Activated CD8-positive, alpha-beta T cell treated with anti-CD3 and anti-CD28 coated beads, Interleukin-2, amount 10 ng/mL, durations not matched to agents 7 days and 5 days (primary cell): ENCODE results near the gene EMILIN2. TPM values are rescaled to one million over a fixed set of nuclear protein-coding genes. Genes with fewer than 3 reads are reported as not detected.
"Not testable (repeated sequence)": the region's sequence is repeated elsewhere in the genome, so short reads cannot be mapped to it uniquely, and the experiment has no call there.

Experiments
- ATAC-seq: fragments of 150-1000 bp; cut with Tn5 transposase; one replicate; pipeline ENCODE4 v1.10.0; 2021; ENCODE audit warnings: moderate library complexity
- CTCF ChIA-PET: fragments of 350-600 bp; sonication (Branson Sonifier 250); formaldehyde crosslinking; loops from one replicate; lab custom pipeline; 2021; ENCODE audit warnings: antibody characterized with exemption; lab: Charles Lee
- POLR2A ChIA-PET: fragments of 350-600 bp; sonication (Branson Sonifier 250); formaldehyde crosslinking; loops from one replicate; lab custom pipeline; 2021; ENCODE audit warnings: antibody characterized with exemption; lab: Charles Lee
- DNase-seq: peaks from one replicate; pipeline ENCODE4 v3.0.0-alpha.2; 2020
- H3K27ac Mint-ChIP-seq: one replicate; pipeline ENCODE4 v1.8.0; 2021; ENCODE audit warnings: mild to moderate bottlenecking, mixed read lengths
- H3K27me3 Mint-ChIP-seq: one replicate; pipeline ENCODE4 v1.8.0; 2021; ENCODE audit warnings: low read depth, mixed read lengths
- H3K36me3 Mint-ChIP-seq: one replicate; pipeline ENCODE4 v1.8.0; 2021; ENCODE audit warnings: low read depth, mixed read lengths
- H3K4me1 Mint-ChIP-seq: one replicate; pipeline ENCODE4 v1.8.0; 2021; ENCODE audit warnings: low read depth, mixed read lengths
- H3K4me3 Mint-ChIP-seq: one replicate; pipeline ENCODE4 v1.8.0; 2021; ENCODE audit warnings: mild to moderate bottlenecking, mixed read lengths
- H3K9me3 Mint-ChIP-seq: one replicate; pipeline ENCODE4 v1.8.0; 2022; ENCODE audit warnings: mixed read lengths; ENCODE audit not compliant: insufficient read depth
- total RNA-seq, 2 experiments: library from RNA; stranded (reverse); gene quantifications; one replicate each; pipeline ENCODE4 v1.2.3, GENCODE V29; 2021

Gene EMILIN2
- total RNA-seq, result 10 to 100 TPM; 32.7 to 34.6 TPM

- no peaks in the 10 kb centered on the region for H3K36me3 Mint-ChIP-seq
- DNase-seq, result peak; percentile 45
- CTCF ChIA-PET, result interaction anchor here (1.1 to 1.2 kb wide), 2 partner anchors 37 to 302 kb away, joined by 3 read pairs; no protein-coding TSS in a partner anchor
- H3K4me1 Mint-ChIP-seq, result peaks cover 15% of the 10 kb centered on the region
- no peak within 1 kb of the TSS for H3K27ac Mint-ChIP-seq
- POLR2A ChIA-PET, result no interaction called here
- H3K9me3 Mint-ChIP-seq, result no peaks in the 10 kb centered on the region
- H3K27me3 Mint-ChIP-seq, result peaks cover 48% of the 10 kb centered on the region
- ATAC-seq, result peak; percentile 53
- H3K4me3 Mint-ChIP-seq, result peak within 1 kb of the TSS; percentile 72
Observed at GRCh38 chr18:2846636-2847316, at the start of gene EMILIN2. Gene EMILIN2, plus strand, starts transcription at chr18:2847006. Its CDS starts 183 bp downstream, at chr18:2847189.

DNA sequence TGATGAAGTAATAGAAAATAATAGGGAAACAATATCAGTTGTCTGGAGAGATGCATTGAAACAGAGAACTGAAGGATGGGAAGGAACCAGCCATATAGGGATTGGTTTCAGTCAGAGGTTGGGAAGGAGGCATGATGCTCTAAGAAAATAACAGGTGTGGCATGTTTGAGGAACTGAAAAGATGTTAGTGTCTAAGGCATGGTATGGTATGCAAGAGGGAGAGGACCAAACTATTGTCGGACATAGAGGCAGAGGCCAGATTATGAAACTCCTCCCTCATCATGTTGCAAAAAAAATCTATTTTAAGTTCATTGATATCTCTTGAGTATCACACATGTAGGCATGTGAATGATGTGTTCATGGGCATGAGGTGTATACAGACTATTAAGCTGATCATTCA lies 48.9 kb upstream of the EMILIN2 start:
- POLR2A ChIA-PET, result no interaction called here
- CTCF ChIA-PET, result no interaction called here
- Mint-ChIP-seq H3K27ac (no peak overlapping the region), H3K27me3 (no peaks in the 10 kb centered on the region), H3K4me1 (no peaks in the 10 kb centered on the region), H3K4me3 (no peak overlapping the region), H3K9me3 (no peaks in the 10 kb centered on the region), H3K36me3 (peaks cover 60% of the 10 kb centered on the region)
- ATAC-seq (no peak), DNase-seq (no peak)

- CTCF ChIA-PET, result no interaction called here
- no peak for ATAC-seq
Observed at GRCh38 chr18:2799369-2799768, 47.4 kb upstream of the EMILIN2 start.

DNA sequence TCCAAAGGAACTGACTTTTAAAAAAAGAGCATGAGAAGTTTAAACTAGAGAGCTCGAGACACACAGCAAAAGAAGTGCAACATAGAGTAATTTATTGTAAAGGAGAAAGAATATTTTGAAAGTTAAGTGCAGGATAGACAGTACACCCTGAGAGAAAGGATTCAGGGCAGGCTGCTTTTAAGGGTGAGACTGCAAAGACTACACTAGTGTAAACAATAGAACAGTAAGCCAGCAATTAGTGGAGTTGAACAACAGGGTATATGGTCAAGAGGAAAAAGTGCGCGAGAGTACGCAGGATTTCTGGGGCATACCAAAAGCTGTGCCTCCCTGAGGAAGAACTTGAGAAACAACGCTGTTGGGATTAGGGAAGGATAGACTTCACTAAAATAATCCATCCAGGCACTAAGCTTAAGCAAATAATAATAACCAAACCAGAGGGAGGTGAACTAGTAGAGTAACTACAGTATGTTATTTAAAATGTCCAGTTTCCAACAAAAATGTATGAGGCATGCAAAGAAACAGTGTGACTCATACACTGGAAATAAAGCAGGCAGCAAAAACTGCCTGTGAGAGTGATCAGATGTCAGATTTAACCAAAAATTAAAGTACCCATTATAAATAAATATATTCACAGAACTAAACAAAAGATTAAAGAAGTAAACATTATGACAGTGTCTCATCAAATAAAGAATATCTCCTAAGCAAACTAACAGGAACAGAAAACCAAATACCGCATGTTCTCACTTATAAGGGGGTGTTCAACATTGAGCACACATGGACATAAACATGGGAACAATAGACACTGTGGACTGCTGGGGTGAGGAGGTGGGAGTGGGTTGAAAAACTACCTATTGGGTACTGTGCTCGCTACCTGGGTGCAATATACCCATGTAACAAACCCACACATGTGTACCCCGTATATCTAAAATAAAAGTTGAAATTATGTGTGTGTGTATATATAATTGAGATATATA lies 40.5 kb upstream of the EMILIN2 start:
- H3K27me3 Mint-ChIP-seq, result no peaks in the 10 kb centered on the region
- no peak overlapping the region for H3K4me3 Mint-ChIP-seq
- ChIA-PET CTCF (no interaction called here), POLR2A (no interaction called here)
- DNase-seq, result no peak
- peak overlapping the region; percentile 2 for H3K27ac Mint-ChIP-seq
- no peak for ATAC-seq
- H3K36me3 Mint-ChIP-seq, result peaks cover 37% of the 10 kb centered on the region
- no peaks in the 10 kb centered on the region for H3K4me1 Mint-ChIP-seq
- H3K9me3 Mint-ChIP-seq, result peaks cover 2% of the 10 kb centered on the region

More at GRCh38 chr18:2799369-2799768, 47.4 kb upstream of the EMILIN2 start:
- H3K36me3 Mint-ChIP-seq, result peaks cover 66% of the 10 kb centered on the region
- POLR2A ChIA-PET, result no interaction called here
- no peak overlapping the region for H3K4me3 Mint-ChIP-seq
- H3K27me3 Mint-ChIP-seq, result no peaks in the 10 kb centered on the region
- H3K27ac Mint-ChIP-seq, result no peak overlapping the region
- H3K4me1 Mint-ChIP-seq, result no peaks in the 10 kb centered on the region
- H3K9me3 Mint-ChIP-seq, result no peaks in the 10 kb centered on the region
- DNase-seq, result no peak

DNA sequence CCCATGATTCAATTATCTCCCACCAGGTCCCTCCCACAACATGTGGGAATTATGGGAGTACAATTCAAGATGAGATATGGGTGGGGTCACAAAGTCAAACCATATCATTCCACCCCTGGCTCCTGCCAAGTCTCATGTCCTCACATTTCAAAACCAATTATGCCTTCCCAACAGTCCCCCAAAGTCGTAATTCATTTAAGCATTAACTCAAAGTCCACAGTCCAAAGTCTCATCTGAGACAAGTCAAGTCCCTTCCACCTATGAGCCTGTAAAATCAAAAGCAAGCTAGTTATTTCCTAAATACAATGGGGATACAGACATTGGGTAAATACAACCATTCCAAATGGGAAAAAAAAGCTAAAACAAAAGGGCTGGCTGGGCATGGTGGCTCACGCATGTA lies 38.2 kb upstream of the EMILIN2 start:
- H3K36me3 Mint-ChIP-seq, result peaks cover 27% of the 10 kb centered on the region
- ATAC-seq, H3K27ac Mint-ChIP-seq, H3K27me3 Mint-ChIP-seq, DNase-seq, H3K4me1 Mint-ChIP-seq, H3K4me3 Mint-ChIP-seq, POLR2A ChIA-PET, CTCF ChIA-PET, H3K9me3 Mint-ChIP-seq: not testable (repeated sequence)

DNA sequence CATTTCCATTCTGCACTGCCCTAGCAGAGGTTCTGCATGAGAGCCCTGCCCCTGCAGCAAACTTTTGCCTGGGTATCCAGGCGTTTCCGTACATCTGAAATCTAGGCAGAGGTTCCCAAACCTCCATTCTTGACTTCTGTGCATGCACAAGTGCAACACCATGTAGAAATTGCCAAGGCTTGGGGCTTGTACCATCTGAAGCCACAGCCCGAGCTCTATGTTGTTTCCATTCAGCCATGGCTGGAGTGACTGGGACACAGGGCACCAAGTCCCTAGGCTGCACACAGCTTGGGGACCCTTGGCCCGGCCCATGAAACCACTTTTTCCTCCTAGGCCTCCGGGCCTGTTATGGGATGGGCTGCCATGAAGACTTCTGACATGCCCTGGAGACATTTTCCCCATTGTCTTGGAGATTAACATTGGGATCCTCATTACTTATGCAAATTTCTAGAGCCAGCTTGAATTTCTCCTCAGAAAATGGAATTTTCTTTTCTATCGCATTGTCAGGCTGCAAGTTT lies 37.1 kb upstream of the EMILIN2 start:
- H3K27ac Mint-ChIP-seq, DNase-seq, H3K27me3 Mint-ChIP-seq, POLR2A ChIA-PET, H3K4me3 Mint-ChIP-seq, CTCF ChIA-PET, H3K4me1 Mint-ChIP-seq: not testable (repeated sequence)
- H3K36me3 Mint-ChIP-seq, result peaks cover 19% of the 10 kb centered on the region
- peak; percentile 37 for ATAC-seq
- H3K9me3 Mint-ChIP-seq, result peaks cover 10% of the 10 kb centered on the region

GRCh38 chr18:2811416-2811815 lies 35.4 kb upstream of the EMILIN2 start:
- no peak overlapping the region for H3K4me3 Mint-ChIP-seq
- no peak for DNase-seq
- ATAC-seq, result no peak
- no peaks in the 10 kb centered on the region for H3K27me3 Mint-ChIP-seq
- H3K9me3 Mint-ChIP-seq, result peaks cover 17% of the 10 kb centered on the region
- ChIA-PET POLR2A (no interaction called here), CTCF (no interaction called here)
- H3K27ac Mint-ChIP-seq, result no peak overlapping the region
- peaks cover 9% of the 10 kb centered on the region for H3K36me3 Mint-ChIP-seq
- H3K4me1 Mint-ChIP-seq, result no peaks in the 10 kb centered on the region

DNA sequence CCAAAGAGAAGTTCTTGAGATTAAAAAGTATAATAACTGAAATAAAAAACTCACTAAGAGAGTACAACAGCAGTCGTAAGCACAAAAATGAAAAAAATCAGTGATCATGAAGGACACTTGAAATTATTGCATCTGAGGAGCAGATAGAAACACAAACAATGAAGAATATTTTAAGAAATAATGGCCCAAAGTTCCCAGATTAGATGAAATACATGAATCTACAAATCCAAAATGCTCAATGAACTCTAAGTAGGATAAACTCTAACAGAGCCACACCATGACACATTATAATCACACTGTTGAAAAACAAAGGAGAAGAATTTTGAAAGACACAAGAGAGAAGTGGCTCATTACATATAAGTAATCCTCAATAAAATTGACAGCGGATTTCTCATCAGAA lies 31.9 kb upstream of the EMILIN2 start:
- no peak overlapping the region for H3K4me3 Mint-ChIP-seq
- CTCF ChIA-PET, result no interaction called here
- peaks cover 25% of the 10 kb centered on the region for H3K9me3 Mint-ChIP-seq
- ATAC-seq (no peak), DNase-seq (no peak)
- POLR2A ChIA-PET, result no interaction called here
- no peaks in the 10 kb centered on the region for H3K36me3 Mint-ChIP-seq
- H3K4me1 Mint-ChIP-seq, result no peaks in the 10 kb centered on the region
- H3K27me3 Mint-ChIP-seq, result peaks cover 3% of the 10 kb centered on the region
- H3K27ac Mint-ChIP-seq, result no peak overlapping the region

GRCh38 chr18:2818281-2818680 lies 28.5 kb upstream of the EMILIN2 start:
- ATAC-seq (no peak), DNase-seq (no peak)
- no peaks in the 10 kb centered on the region for H3K4me1 Mint-ChIP-seq
- POLR2A ChIA-PET, result no interaction called here
- CTCF ChIA-PET, result no interaction called here
- no peak overlapping the region for H3K4me3 Mint-ChIP-seq
- H3K9me3 Mint-ChIP-seq, result peaks cover 21% of the 10 kb centered on the region
- no peak overlapping the region for H3K27ac Mint-ChIP-seq
- peaks cover 5% of the 10 kb centered on the region for H3K27me3 Mint-ChIP-seq
- no peaks in the 10 kb centered on the region for H3K36me3 Mint-ChIP-seq

DNA sequence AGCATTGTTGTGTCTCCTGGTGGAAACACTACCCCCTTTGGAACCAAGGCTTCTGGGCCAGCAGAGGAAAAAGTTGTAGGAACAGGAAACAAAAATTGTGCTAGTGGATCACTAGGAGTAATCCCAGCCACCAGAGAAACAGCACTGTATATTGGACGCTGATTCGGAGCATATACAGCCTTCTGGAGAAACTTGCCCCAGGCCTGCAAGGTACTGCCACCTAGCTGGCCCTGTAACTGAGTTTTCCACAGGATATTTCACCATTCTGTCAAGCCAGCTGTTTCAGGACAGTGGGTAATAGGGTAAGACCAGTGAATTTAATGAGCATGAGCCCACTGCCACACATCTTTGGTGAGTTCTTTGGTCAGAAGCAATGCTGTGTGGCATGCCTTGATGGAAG lies 25.1 kb upstream of the EMILIN2 start:
- CTCF ChIA-PET, result interaction anchor here (0.5 kb wide), 1 partner anchor 36 kb away, joined by 3 read pairs; no protein-coding TSS in a partner anchor
- H3K4me3 Mint-ChIP-seq, result no peak overlapping the region
- no peak for DNase-seq

GRCh38 chr18:2822213-2822921 lies 24.4 kb upstream of the EMILIN2 start:
- ChIA-PET CTCF (interaction anchor here (0.5 kb wide), 1 partner anchor 37 kb away, joined by 3 read pairs; no protein-coding TSS in a partner anchor), POLR2A (no interaction called here)
- Mint-ChIP-seq H3K9me3 (peaks cover 8% of the 10 kb centered on the region), H3K4me3 (no peak overlapping the region), H3K4me1 (no peaks in the 10 kb centered on the region), H3K27me3 (peaks cover 3% of the 10 kb centered on the region), H3K27ac (no peak overlapping the region), H3K36me3 (no peaks in the 10 kb centered on the region)
- DNase-seq (no peak), ATAC-seq (no peak)

More for the DNA sequence above, 25.1 kb upstream of the EMILIN2 start:
- no peak for ATAC-seq
- Mint-ChIP-seq H3K27me3 (peaks cover 6% of the 10 kb centered on the region), H3K27ac (no peak overlapping the region), H3K4me1 (no peaks in the 10 kb centered on the region), H3K36me3 (no peaks in the 10 kb centered on the region), H3K9me3 (peaks cover 8% of the 10 kb centered on the region)
- POLR2A ChIA-PET, result no interaction called here
